Endometrial microvascular endothelial cells (primary cell): ENCODE results near the gene SLCO2B1. TPM values are rescaled to one million over a fixed set of nuclear protein-coding genes. Genes with fewer than 3 reads are reported as not detected.

Source experiments
- in situ Hi-C: cut with HindIII; loops from 2 replicates; pipeline ENCODE4 v1.10.0; 2017; ENCODE audit warnings: low sequenced_read_pairs, low pct_unique_long_range_greater_than_20kb; ENCODE audit errors: inconsistent ontology term
- total RNA-seq: library from RNA; depleted of rRNA; stranded (reverse); fragments of >200 nt; gene quantifications from one replicate; pipeline ENCODE4 v1.2.3, GENCODE V29; 2015; ENCODE audit errors: inconsistent ontology term

Gene SLCO2B1
- total RNA-seq, 1 donor from 2014 or later, result 0.65 TPM

GRCh38 chr11:75203138-75203537 lies 52.2 kb downstream of the SLCO2B1 start:
- in situ Hi-C loops, result no loop called here

- in situ Hi-C loops, result no loop called here
These were observed 52.7 kb downstream of the SLCO2B1 start for GRCh38 chr11:75203641-75204011.

- in situ Hi-C loops, result no loop called here
These were observed 53.2 kb downstream of the SLCO2B1 start for GRCh38 chr11:75204012-75204674.

- in situ Hi-C loops, result no loop called here
These were observed 54.0 kb downstream of the SLCO2B1 start for GRCh38 chr11:75204685-75205563.

- in situ Hi-C loops, result no loop called here
These were observed 54.7 kb downstream of the SLCO2B1 start for GRCh38 chr11:75205564-75206020.

DNA sequence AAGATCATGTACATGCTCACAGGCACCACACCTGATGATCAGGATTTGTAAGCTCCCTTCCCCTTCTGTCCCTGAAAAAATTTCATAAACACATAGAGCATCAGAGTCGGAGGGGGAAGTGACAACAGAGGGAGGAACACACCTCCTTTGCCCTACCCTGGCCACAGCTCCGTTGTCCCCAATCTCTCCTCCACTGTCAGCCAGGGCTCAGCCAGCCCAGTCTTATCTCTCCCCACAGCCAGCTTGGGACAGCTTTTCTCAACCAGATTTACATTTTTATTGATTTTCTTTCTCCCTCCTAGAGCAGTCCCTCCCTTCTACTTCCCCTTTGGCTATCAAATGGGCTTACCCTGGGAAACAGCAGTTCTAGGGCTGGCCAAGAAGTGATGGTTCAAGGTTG lies 57.5 kb downstream of the SLCO2B1 start:
- in situ Hi-C loops, result no loop called here

- in situ Hi-C loops, result no loop called here
These were observed 61.5 kb downstream of the SLCO2B1 start for GRCh38 chr11:75212411-75212810.

GRCh38 chr11:75214411-75214821 lies 63.5 kb downstream of the SLCO2B1 start:
- in situ Hi-C loops, result no loop called here

DNA sequence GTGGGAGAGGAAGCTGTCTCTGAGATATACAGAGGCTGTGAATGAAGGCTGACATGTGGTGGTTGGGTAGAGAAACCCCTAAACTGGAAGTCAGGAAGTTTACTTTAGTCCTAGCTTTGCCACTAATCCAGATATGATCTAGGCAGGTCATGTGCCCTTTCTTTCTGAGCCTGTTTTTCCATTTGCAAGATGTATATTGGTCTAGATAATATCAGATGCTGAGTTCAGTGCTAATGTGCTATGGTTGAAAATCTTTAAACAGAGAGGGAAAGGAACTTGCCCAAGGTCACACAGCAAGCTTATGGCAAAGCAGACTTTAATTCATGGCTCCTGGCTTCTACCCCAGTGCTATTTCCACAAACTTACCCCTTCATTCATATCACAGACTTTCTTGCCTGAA lies 63.9 kb downstream of the SLCO2B1 start:
- in situ Hi-C loops, result no loop called here

DNA sequence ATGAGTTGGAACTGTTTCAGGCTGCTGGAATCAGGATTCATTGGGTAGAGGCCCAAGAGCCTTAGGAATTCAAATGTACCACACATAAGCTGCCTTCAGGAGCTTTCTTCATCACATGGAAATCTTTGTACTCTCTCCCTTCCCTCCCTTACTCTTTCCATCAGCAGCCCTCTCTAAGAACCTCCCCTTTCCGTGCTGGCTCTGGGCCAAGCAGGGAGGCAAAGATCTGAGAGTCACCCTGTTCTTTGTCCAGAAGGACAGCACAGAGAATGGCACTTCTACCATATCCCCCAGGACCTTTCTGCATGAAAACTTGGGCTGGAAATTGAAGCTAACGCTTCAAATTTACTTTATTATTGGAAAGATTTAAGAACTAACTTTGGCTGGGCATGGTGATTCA lies 69.0 kb downstream of the SLCO2B1 start:
- in situ Hi-C loops, result no loop called here

- in situ Hi-C loops, result no loop called here
These were observed 73.2 kb downstream of the SLCO2B1 start for GRCh38 chr11:75223954-75224643.

GRCh38 chr11:75225794-75226193 lies 74.9 kb downstream of the SLCO2B1 start:
- in situ Hi-C loops, result loop anchor here (25.0 kb wide), 1 partner anchor 213 kb away; no protein-coding TSS in a partner anchor

DNA sequence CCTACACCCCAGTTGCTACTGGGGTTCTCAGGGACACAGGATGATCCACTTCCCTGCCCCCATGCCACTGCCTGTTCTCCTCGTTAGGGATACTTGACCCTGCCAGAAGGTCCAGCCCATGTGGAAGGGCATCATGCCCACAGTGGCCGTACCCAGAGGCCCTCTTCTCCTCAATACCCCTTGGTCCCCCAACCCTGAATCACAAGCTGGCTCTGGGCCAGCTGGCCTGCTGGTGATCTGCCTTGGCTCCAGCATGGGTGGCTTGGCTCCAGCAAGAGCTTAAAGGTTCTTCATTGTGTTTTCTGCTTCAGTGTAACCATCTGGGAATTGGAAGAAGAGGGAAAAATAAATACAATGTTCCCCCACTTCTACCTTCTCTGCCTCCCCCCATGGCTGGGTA lies 78.6 kb downstream of the SLCO2B1 start:
- in situ Hi-C loops, result loop anchor here (25.0 kb wide), 1 partner anchor 217 kb away; no protein-coding TSS in a partner anchor

DNA sequence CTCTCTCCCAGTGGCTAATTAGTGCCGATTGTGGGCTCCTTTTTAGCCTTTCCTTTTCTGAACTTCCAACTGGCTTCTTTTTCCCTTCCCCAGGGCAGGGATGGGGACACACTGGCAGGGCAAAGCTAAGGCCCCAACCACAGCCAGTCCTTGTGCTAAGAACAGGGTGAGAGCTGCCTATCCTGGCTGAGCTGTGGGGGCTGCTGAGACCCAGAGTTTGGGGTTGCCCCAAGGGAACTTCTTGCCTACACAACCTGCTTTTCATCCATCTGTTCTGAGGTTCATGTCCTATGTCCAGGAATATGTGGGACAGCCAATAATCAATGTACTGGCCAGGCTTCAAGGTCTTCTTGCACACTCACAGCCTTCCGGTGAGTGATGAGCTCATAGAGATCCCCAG lies 79.7 kb downstream of the SLCO2B1 start:
- in situ Hi-C loops, result loop anchor here (25.0 kb wide), 1 partner anchor 218 kb away; no protein-coding TSS in a partner anchor

- in situ Hi-C loops, result loop anchor here (25.0 kb wide), 1 partner anchor 221 kb away; no protein-coding TSS in a partner anchor
These were observed 82.9 kb downstream of the SLCO2B1 start for GRCh38 chr11:75233754-75234172.

DNA sequence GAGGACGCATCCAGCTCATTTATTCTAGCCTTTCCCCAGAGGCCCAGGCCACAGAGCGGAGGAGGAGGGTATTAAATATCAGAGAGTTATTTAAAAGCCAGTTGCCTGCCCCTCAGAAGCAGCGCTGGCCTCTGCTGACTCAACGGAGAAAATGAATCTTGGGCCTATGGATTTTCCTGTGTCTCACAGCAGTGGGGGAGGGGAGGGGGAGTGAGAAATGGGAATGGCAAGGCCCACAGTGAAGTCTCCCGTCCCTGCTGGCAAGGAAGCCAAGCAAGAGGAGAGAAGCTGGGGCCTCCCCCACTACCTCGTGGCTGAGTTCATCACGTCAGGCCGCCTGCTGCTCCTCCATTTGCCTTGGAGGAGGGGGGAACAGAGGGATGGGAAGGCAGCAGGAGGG lies 85.2 kb downstream of the SLCO2B1 start:
- in situ Hi-C loops, result loop anchor here (25.0 kb wide), 1 partner anchor 224 kb away; no protein-coding TSS in a partner anchor

DNA sequence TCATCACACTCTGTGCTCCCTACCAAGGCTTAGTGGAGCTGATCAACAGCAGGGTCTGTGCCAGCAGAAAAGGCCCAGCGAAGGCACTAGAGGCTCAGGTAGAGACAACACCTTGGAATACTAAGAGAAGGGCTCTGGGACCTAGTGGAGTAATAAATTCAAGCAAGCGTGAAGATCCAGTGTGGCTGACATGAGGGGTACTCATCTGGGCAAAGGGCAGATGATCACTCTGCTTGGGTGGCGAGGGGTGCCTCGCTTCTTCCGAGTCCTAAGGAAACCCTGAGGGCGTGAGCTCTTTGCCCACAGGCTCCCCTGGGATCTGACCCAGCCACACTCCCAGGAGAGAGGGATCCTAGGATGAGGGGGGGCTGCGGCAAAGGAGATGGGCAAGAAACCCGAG lies 86.1 kb downstream of the SLCO2B1 start:
- in situ Hi-C loops, result loop anchor here (25.0 kb wide), 1 partner anchor 225 kb away; no protein-coding TSS in a partner anchor

GRCh38 chr11:75238595-75239440 lies 87.9 kb downstream of the SLCO2B1 start:
- in situ Hi-C loops, result loop anchor here (25.0 kb wide), 1 partner anchor 227 kb away; no protein-coding TSS in a partner anchor
